Thyroid gland (tissue), 4 donors: ENCODE results near the gene MYO5C.

ENCODE experiments used
- POLR2A ChIP-seq, 2 donors: fragments of 450-650 bp; IDR thresholded peaks; one replicate each; pipeline ENCODE4 v1.6.1; 2017; ENCODE audit warnings: antibody characterized with exemption in 2 of 2, mild to moderate bottlenecking in 2 of 2, moderate library complexity in 1 of 2
- TF ChIP-seq, protein P1 (sequence below), 6 experiments: fragments of 200-600 bp in 3 of 6; fragments of 450-650 bp in 3 of 6; sonication (generic) in 3 of 6; IDR thresholded peaks; one replicate each; pipeline ENCODE4 v1.5.1; 2016 to 2019; ENCODE audit warnings: antibody characterized with exemption in 6 of 6, mild to moderate bottlenecking in 2 of 6, inconsistent platforms in 1 of 6, moderate library complexity in 1 of 6

DNA sequence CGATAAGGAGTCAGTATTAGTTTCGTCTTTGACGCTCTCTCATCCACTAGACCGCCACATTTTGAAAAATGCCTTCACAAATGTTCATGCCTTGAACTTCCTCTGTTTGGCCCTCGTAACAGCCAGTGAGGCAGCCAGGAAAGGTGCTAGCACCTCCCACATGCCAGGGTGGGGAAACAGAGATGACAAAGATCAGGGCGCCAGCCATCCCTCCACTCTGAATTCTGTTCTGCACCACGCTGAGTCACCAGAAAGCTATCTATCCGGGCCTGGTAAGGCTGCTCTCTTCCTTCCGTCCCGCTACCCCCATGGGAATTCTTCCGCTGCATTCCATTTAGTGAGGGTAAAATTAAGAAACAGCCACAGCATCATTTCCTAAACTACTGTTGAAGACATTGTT, 151.7 kb downstream of the MYO5C start:
- TF ChIP-seq, protein P1, sequence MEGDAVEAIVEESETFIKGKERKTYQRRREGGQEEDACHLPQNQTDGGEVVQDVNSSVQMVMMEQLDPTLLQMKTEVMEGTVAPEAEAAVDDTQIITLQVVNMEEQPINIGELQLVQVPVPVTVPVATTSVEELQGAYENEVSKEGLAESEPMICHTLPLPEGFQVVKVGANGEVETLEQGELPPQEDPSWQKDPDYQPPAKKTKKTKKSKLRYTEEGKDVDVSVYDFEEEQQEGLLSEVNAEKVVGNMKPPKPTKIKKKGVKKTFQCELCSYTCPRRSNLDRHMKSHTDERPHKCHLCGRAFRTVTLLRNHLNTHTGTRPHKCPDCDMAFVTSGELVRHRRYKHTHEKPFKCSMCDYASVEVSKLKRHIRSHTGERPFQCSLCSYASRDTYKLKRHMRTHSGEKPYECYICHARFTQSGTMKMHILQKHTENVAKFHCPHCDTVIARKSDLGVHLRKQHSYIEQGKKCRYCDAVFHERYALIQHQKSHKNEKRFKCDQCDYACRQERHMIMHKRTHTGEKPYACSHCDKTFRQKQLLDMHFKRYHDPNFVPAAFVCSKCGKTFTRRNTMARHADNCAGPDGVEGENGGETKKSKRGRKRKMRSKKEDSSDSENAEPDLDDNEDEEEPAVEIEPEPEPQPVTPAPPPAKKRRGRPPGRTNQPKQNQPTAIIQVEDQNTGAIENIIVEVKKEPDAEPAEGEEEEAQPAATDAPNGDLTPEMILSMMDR (IDR thresholded peaks at IDR 0.05) = no peak
- TF ChIP-seq POLR2A (IDR thresholded peaks at IDR 0.05) = no peak
